Mesodermal cell (in vitro differentiated cells): ENCODE measurements around the gene RAPGEF4.

Experiments used
- H3K27ac ChIP-seq: 2 replicates; pipeline ENCODE4 v1.7.0; 2013; ENCODE audit warnings: mild to moderate bottlenecking, low read depth, low read length, moderate library complexity; ENCODE audit not compliant: severe bottlenecking
- H3K36me3 ChIP-seq: 2 replicates; pipeline ENCODE4 v1.7.1; 2013; ENCODE audit warnings: mild to moderate bottlenecking, low read length, moderate library complexity; ENCODE audit not compliant: control insufficient read depth, insufficient read depth
- H3K4me1 ChIP-seq: one replicate; pipeline ENCODE4 v1.7.1; 2013; ENCODE audit warnings: mild to moderate bottlenecking, low read length; ENCODE audit not compliant: insufficient read depth, control insufficient read depth, poor library complexity, severe bottlenecking
- H3K4me3 ChIP-seq: 2 replicates; pipeline ENCODE4 v1.7.0; 2013; ENCODE audit warnings: low read length, control low read depth, mild to moderate bottlenecking; ENCODE audit not compliant: insufficient read depth, poor library complexity, severe bottlenecking; ENCODE audit errors: extremely low read depth
- H3K9me3 ChIP-seq: 2 replicates; pipeline ENCODE4 v1.7.1; 2013; ENCODE audit warnings: mild to moderate bottlenecking, low read length, moderate library complexity; ENCODE audit not compliant: control insufficient read depth
- WGBS, 2 experiments: methylation state at CpG; one replicate each; pipeline ENCODE4 v1.1.5; 2013; ENCODE audit warnings: missing lambda C conversion rate in 2 of 2; ENCODE audit not compliant: insufficient coverage in 2 of 2; 5-methylcytosine and 5-hydroxymethylcytosine counted together

Gene RAPGEF4

DNA sequence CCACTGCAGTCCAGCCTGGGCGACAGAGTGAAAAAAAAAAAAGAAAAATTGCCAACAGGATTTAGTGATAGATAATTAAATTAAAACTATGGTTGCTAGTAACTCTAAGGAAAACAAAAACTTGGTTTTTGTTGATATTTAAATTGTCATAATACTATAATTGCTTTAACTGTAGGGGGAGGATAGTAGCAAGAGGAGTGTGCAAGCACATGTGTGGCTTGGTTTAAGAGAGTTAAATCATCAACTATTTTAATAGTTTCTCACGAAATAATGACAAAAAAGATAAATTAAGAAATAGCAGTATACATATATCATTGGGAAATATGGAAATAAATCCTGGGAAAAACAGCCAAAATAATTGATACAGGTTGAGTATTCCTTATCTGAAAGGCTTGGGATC lies 27.4 kb upstream of the RAPGEF4 start:
- Histone ChIP-seq H3K4me1 (no peaks in the 10 kb centered on the region), H3K27ac (no peak overlapping the region), H3K36me3 (no peaks in the 10 kb centered on the region), H3K4me3 (no peak overlapping the region), H3K9me3 (no peaks in the 10 kb centered on the region)
- WGBS, 2 experiments: 100% methylated on average over 1 of the region's 2 CpGs; no CpG with 5 or more reads in 1 of the 2 experiments

DNA sequence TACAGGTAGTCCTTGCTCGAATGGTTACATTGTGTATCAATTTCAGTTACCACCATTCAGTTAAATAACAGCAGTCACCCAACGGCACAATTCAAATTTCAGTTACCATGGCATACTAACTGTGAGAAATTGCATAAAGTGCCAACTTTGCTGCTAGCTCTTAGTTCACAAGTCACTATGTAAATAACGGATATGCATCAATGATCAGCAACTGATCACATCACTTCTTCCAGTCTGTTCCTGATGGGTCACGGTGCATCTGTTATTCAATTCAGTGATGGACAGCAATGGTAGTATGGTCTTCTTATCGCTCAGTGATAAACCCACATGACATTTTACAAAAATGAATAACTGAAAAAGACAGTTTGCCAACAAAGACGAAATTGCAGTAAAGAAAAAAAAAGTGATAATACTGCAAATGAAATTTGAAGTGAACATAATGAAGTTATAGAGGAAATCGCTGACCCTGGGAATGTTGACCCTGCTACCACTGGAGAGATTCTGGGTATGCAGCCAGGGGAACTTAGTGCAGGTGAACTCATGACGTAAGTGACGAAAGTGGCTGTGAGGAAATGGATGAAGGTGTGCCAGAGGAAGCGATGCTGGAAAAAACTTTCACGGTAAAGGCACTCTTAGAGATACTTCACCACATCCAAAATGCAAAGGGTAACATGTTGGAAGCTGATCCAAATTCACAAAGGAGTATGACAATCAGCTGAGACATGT lies 25.9 kb upstream of the RAPGEF4 start:
- no peaks in the 10 kb centered on the region for H3K4me1 ChIP-seq
- H3K36me3 ChIP-seq: no peaks in the 10 kb centered on the region
- H3K9me3 ChIP-seq: no peaks in the 10 kb centered on the region
- H3K4me3 ChIP-seq: no peak overlapping the region
- 77 to 88% methylated on average over 5 to 6 of the region's 11 CpGs for WGBS, 2 experiments
- H3K27ac ChIP-seq: no peak overlapping the region

DNA sequence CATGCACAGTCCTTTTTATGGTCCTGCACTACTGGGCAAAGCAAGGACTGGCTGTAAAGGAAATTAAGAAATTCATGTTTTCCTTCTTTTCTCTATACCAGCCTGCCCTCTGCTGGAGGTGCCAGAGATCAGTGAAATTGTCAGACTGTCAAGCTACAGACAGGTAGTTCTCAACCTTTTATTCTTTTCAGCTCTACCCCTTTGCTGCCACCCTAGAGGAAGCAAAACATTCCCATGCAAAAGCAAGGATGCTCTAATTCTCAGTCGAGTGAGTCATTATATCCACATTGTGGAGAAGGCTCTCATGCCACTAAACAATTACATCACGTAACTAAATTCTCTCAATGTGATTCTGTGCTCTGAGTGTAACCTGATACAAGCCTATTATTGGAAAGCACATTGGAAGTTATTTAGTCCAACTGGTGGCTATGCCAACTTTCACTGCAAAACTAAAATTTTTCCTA lies 25.0 kb upstream of the RAPGEF4 start:
- 40 to 50% methylated on average over 1 to 2 of the region's 2 CpGs for WGBS, 2 experiments
- H3K4me3 ChIP-seq: no peak overlapping the region
- H3K36me3 ChIP-seq: no peaks in the 10 kb centered on the region
- no peaks in the 10 kb centered on the region for H3K9me3 ChIP-seq
- H3K4me1 ChIP-seq: no peaks in the 10 kb centered on the region
- no peak overlapping the region for H3K27ac ChIP-seq

- no peaks in the 10 kb centered on the region for H3K4me1 ChIP-seq
- H3K4me3 ChIP-seq: no peak overlapping the region
- no peak overlapping the region for H3K27ac ChIP-seq
- no peaks in the 10 kb centered on the region for H3K36me3 ChIP-seq
- H3K9me3 ChIP-seq: no peaks in the 10 kb centered on the region
- WGBS, 2 experiments: no CpG with 5 or more reads among the region's 1 CpG
These were observed 24.5 kb upstream of the RAPGEF4 start for GRCh38 chr2:172711110-172711509.

DNA sequence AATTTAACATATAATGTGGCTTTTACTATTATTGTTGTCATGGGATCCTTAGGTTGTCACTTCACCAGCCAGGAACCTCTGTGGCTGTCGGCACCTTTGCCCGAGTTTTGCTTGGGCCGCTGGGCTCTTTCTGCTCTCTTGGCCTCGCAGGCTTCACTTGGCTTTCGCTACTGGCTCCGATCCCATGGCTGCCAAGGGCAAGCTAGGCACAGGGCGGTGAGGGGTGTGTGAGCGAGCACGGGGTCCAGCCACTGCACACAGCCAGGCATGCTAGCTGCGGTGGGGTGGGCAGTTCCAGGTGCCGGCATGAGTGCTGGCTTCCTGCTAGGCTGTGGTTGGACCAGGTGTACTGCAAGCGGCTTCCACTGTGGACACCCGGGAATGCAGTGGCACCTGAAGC lies 23.4 kb upstream of the RAPGEF4 start:
- Histone ChIP-seq H3K27ac (no peak overlapping the region), H3K36me3 (no peaks in the 10 kb centered on the region), H3K9me3 (no peaks in the 10 kb centered on the region), H3K4me1 (no peaks in the 10 kb centered on the region), H3K4me3 (no peak overlapping the region)
- 93 to 94% methylated on average over 13 of the region's 13 CpGs for WGBS, 2 experiments

DNA sequence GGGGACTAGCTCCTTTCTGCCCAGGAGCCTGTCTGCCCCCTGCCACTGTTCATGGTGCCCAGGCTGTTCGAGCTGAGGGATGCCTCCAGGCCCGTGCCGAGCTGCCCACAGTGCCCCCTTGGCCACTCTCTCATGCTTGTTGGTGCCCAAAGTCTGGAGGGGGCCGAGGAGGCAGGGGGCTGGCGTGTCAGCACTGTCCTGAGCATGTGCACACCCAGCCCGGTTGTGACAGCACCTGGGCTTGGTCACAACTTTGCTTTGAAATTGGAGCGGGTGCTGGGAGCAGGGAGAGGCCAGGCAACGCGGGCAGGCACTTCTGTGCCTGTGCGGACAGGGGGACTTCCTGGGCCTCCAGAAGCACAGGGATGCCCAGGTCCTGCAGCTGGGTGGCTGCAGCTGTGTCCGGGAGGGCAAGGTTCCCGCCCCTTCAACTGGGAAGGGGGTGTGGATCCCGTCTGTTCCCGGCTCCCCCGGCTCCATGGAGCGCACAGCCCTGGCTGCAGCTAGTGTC lies 22.2 kb upstream of the RAPGEF4 start:
- H3K4me3 ChIP-seq: no peak overlapping the region
- 93 to 97% methylated on average over 16 of the region's 16 CpGs for WGBS, 2 experiments
- H3K4me1 ChIP-seq: no peaks in the 10 kb centered on the region
- H3K36me3 ChIP-seq: no peaks in the 10 kb centered on the region
- no peaks in the 10 kb centered on the region for H3K9me3 ChIP-seq
- no peak overlapping the region for H3K27ac ChIP-seq

DNA sequence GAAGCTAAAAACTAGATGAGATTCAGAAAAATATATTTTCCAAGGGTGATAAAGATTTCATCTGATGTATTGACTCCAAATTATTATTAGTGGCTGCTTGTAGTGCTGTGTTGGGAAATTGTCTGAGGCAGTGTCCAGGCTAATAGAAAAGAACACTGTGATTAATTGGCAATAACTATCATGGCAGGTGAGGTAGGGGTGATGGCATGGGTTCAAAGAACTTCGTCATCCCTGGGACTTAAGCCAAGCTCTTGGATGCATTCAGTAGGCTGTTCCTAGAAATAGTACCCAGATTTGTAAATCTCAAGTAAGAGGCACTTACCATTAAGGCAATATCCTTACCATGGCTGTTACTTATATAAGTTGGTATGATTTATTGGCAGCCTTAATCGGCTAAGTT lies 13.2 kb upstream of the RAPGEF4 start:
- 100% methylated on average over 1 of the region's 2 CpGs; no CpG with 5 or more reads in 1 of the 2 experiments for WGBS, 2 experiments
- Histone ChIP-seq H3K9me3 (no peaks in the 10 kb centered on the region), H3K36me3 (no peaks in the 10 kb centered on the region), H3K4me1 (no peaks in the 10 kb centered on the region), H3K4me3 (no peak overlapping the region), H3K27ac (no peak overlapping the region)

DNA sequence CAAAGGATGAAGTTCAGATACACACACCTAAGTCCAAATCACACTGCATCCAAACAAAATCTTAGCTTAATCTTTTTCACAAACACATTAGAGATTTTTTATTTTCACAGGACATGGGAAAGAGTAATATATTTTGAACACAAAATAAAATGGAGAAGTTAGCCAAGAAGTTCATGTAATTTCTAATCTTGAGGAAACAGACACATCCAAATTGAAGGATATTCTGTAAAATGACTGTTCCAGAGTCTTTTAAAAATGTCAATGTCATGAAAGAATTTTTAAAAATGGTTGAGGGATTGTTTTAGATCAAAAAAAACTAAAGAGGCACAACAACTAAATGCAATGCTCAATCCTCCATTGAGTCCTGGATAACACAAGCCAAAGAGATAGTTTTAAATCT lies 12.4 kb upstream of the RAPGEF4 start:
- H3K9me3 ChIP-seq: no peaks in the 10 kb centered on the region
- no peaks in the 10 kb centered on the region for H3K4me1 ChIP-seq
- no peak overlapping the region for H3K27ac ChIP-seq
- H3K36me3 ChIP-seq: no peaks in the 10 kb centered on the region
- H3K4me3 ChIP-seq: no peak overlapping the region

GRCh38 chr2:172724724-172725123 lies 10.9 kb upstream of the RAPGEF4 start:
- H3K9me3 ChIP-seq: no peaks in the 10 kb centered on the region
- no peaks in the 10 kb centered on the region for H3K4me1 ChIP-seq
- 100% methylated on average over 2 of the region's 4 CpGs; no CpG with 5 or more reads in 1 of the 2 experiments for WGBS, 2 experiments
- no peaks in the 10 kb centered on the region for H3K36me3 ChIP-seq
- no peak overlapping the region for H3K4me3 ChIP-seq
- H3K27ac ChIP-seq: no peak overlapping the region

- no peak overlapping the region for H3K4me3 ChIP-seq
- no peaks in the 10 kb centered on the region for H3K36me3 ChIP-seq
- H3K9me3 ChIP-seq: no peaks in the 10 kb centered on the region
- H3K27ac ChIP-seq: no peak overlapping the region
- H3K4me1 ChIP-seq: no peaks in the 10 kb centered on the region
- WGBS, 2 experiments: 91 to 100% methylated on average over 1 of the region's 2 CpGs
These were observed 10.4 kb upstream of the RAPGEF4 start for GRCh38 chr2:172725284-172725683.

GRCh38 chr2:172725746-172726145 lies 9.9 kb upstream of the RAPGEF4 start:
- H3K27ac ChIP-seq: no peak overlapping the region
- H3K9me3 ChIP-seq: no peaks in the 10 kb centered on the region
- H3K4me3 ChIP-seq: no peak overlapping the region
- H3K4me1 ChIP-seq: no peaks in the 10 kb centered on the region
- no peaks in the 10 kb centered on the region for H3K36me3 ChIP-seq
- 74 to 100% methylated on average over 1 to 2 of the region's 3 CpGs for WGBS, 2 experiments
